AG04450 (cell line): Measurements from ENCODE around the gene VWA1. TPM values are rescaled to one million over a fixed set of nuclear protein-coding genes. Genes with fewer than 3 reads are reported as not detected.
"Not testable (repeated sequence)": the region's sequence is repeated elsewhere in the genome, so short reads cannot be mapped to it uniquely, and the experiment has no call there.

Source experiments
- CTCF ChIA-PET: fragments of 300-600, 350-600 bp; formaldehyde crosslinking; extraction: SDS; loops from one replicate; lab custom pipeline; 2022; ENCODE audit warnings: antibody characterized with exemption, inconsistent platforms; lab: Charles Lee
- POLR2A ChIA-PET: fragments of 350-600 bp; formaldehyde crosslinking; extraction: SDS; loops from one replicate; lab custom pipeline; 2021; ENCODE audit warnings: antibody characterized with exemption, inconsistent platforms; lab: Yijun Ruan, JAX
- DNase-seq: peaks from one replicate; pipeline ENCODE4 v3.0.0-alpha.2; 2011; ENCODE audit warnings: low read depth, low spot score
- H3K27ac ChIP-seq: one replicate; pipeline ENCODE4 v1.5.1; 2012; ENCODE audit warnings: low read depth, low read length, control low read depth
- H3K27me3 ChIP-seq: one replicate; pipeline ENCODE4 v1.6.0; 2012; ENCODE audit warnings: low read length; ENCODE audit not compliant: control insufficient read depth, insufficient read depth
- H3K4me3 ChIP-seq: 2 replicates; pipeline ENCODE4 v1.5.1; 2011; ENCODE audit warnings: mild to moderate bottlenecking, low read depth, low read length, control low read depth
- H3K9me3 ChIP-seq: 2 replicates; pipeline ENCODE4 v1.5.1; 2012; ENCODE audit warnings: low read length; ENCODE audit not compliant: control insufficient read depth, insufficient read depth
- polyA plus RNA-seq: library from polyadenylated mRNA; depleted of rRNA; stranded (reverse); fragments of >200 nt; gene quantifications from 2 replicates; pipeline ENCODE4 v1.2.3, GENCODE V29; 2011
- TF ChIP-seq, protein P1 (sequence below): IDR thresholded peaks from 2 replicates; pipeline ENCODE4 v1.5.1; 2011; ENCODE audit warnings: low read depth, low read length, control low read depth, inconsistent platforms

The VWA1 gene
- polyA plus RNA-seq, 1 experiment = 3.9 TPM

DNA sequence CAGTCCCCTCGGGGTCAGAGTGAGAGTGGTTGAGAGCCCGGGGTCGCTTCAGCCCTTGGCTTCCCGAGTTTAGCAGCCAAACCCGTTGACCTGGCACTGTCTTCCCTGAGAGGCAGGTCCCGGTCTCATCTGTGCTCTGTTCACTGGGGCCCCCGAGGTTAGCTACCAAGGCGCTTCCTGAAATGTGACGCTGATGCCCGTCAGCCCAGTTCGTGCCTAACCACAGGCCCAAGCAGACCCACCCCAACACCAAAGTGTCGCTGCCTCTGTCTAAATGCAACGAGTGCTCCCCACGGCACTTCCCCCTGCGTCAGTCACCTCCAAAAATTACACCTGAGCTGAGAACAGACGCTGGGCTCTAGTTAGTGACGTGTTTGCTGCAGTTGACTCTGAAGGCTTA lies 40.5 kb downstream of the VWA1 start:
- CTCF ChIA-PET = interaction anchor here (0.6 kb wide), 1 partner anchor 169 kb away, joined by 5 read pairs; no protein-coding TSS in a partner anchor
- H3K4me3 ChIP-seq, H3K9me3 ChIP-seq, H3K27ac ChIP-seq, POLR2A ChIA-PET, H3K27me3 ChIP-seq, DNase-seq: not testable (repeated sequence)

DNA sequence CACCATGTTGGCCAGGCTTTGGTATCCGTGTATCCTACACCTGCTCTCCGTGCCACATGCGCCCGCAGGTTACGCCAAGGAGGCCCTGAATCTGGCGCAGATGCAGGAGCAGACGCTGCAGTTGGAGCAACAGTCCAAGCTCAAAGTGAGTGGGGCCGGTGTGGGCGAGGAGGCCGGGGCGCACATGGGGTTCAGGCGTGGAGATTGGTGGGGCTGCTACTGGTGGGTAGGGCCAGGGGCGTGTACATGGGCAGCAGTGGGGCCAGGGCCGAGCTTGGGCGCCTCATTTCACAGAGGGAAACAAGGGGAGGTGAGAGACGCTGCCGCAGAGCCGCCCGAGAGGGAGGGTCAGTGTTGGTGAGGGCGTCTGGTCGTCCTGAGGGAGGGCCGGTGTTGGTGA lies 41.7 kb downstream of the VWA1 start:
- Histone ChIP-seq H3K27ac (no peak overlapping the region), H3K9me3 (no peaks in the 10 kb centered on the region; the same call in 1 of the 2 replicates), H3K4me3 (no peak overlapping the region), H3K27me3 (no peaks in the 10 kb centered on the region)
- POLR2A ChIA-PET = no interaction called here
- CTCF ChIA-PET = no interaction called here
- no peak for DNase-seq
- TF ChIP-seq, protein P1, sequence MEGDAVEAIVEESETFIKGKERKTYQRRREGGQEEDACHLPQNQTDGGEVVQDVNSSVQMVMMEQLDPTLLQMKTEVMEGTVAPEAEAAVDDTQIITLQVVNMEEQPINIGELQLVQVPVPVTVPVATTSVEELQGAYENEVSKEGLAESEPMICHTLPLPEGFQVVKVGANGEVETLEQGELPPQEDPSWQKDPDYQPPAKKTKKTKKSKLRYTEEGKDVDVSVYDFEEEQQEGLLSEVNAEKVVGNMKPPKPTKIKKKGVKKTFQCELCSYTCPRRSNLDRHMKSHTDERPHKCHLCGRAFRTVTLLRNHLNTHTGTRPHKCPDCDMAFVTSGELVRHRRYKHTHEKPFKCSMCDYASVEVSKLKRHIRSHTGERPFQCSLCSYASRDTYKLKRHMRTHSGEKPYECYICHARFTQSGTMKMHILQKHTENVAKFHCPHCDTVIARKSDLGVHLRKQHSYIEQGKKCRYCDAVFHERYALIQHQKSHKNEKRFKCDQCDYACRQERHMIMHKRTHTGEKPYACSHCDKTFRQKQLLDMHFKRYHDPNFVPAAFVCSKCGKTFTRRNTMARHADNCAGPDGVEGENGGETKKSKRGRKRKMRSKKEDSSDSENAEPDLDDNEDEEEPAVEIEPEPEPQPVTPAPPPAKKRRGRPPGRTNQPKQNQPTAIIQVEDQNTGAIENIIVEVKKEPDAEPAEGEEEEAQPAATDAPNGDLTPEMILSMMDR = no peak

DNA sequence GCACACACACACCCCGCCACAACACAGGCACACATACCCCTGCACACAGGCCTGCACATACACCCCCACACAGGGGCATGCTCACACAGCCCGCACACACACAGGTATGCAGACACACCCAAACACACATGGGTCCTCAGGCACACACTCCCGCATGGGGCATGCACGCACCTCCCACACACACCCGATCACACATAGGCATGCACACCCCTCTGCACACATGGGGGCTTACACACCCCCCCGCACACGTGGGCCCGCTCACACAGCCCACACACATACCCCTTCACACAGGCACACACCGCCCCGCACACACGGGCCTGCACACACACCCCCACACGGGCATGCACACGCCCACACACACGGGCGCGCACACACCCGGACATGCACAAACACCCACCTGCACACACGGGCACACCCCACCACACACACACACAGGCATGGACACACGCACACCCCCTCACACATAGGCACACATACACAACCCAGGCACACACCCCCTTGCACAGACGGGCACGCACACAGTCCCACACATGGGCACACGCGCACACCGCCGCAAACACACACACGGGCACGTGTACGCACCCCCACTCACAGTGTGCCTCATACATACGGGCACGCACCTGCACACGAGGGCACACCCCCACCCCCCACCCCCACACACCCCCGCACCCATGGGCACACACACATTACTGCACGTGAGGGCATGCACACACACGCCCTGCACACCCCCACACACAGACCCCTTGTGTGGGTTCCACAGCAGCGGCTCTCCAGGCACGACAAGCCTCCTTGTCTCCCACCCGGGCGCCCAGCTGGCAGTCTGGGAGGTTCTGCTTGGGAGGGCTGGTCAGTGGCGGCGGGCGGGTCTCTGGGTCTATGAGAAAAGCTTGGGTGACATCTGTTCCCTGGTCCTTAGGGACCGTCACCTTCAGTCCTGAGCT lies 44.3 kb downstream of the VWA1 start:
- TF ChIP-seq, protein P1 = no peak
- H3K27ac ChIP-seq = no peak overlapping the region
- DNase-seq = no peak
- no peaks in the 10 kb centered on the region for H3K27me3 ChIP-seq
- ChIA-PET CTCF (no interaction called here), POLR2A (no interaction called here)
- H3K4me3 ChIP-seq = no peak overlapping the region
- no peaks in the 10 kb centered on the region; the same call in 1 of the 2 replicates for H3K9me3 ChIP-seq

DNA sequence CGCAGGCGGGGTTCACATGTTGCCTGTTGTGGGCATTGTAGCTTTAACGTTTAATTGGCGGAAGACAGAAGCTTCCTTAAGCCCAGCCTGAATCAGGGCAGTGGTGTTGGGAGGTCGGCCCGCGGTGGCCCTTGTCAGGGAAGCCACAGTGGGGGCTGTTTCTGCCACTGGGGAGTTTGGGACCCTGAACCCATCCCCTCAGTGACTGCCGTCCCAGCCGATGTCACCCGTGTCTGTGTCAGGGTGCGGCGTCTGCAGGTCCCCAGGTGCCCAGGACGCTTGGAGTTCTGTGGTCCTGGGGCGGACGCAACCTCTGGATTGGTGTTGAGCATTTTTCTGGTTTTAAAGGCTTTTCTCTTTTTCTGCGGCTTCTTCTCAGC lies 45.0 kb downstream of the VWA1 start:
- H3K27ac ChIP-seq, POLR2A ChIA-PET, H3K27me3 ChIP-seq, CTCF ChIA-PET, H3K9me3 ChIP-seq, H3K4me3 ChIP-seq, DNase-seq: not testable (repeated sequence)

DNA sequence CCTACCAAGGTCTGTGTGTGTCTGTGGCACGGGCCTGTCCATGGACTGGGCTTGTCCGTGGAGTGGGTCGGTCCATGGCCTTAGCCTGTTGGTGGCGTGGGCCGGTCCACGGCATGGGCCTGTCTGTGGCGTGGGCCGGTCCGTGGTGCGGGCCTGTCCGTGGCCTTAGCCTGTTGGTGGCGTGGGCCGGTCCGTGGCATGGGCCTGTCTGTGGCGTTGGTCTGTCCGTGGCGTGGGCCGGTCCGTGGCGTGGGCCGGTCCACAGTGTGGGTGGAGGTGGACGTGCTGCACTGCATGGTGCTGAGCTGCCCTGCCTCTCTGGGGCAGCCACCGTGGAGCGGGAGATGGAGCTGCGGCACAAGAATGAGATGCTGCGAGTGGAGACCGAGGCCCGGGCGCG lies 46.3 kb downstream of the VWA1 start:
- CTCF ChIA-PET, H3K27me3 ChIP-seq, DNase-seq, POLR2A ChIA-PET, H3K4me3 ChIP-seq, H3K9me3 ChIP-seq, H3K27ac ChIP-seq: not testable (repeated sequence)

DNA sequence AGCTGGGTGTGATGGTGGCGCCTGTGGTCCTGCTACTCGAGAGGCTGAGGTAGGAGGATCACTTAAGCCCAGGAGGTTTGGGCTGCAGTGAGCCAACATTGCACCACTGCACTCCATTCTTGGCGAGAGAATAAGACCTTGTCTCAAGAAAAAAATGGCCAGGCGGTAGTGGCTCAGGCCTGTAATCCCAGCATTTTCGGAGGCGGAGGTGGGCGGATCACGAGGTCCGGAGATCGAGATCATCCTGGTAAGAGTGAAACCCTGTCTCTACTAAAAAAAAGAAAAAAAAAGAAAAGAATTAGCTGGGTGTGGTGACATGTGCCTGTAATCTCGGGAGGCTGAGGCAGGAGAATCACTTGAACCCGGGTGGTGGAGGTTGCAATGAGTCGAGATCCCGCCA lies 47.4 kb downstream of the VWA1 start:
- ChIA-PET POLR2A (no interaction called here), CTCF (no interaction called here)
- TF ChIP-seq, protein P1 = no peak
- Histone ChIP-seq H3K27me3 (no peaks in the 10 kb centered on the region), H3K4me3 (no peak overlapping the region), H3K27ac (no peak overlapping the region), H3K9me3 (no peaks in the 10 kb centered on the region; the same call in 1 of the 2 replicates)
- DNase-seq = no peak
